CD4-positive, alpha-beta T cell treated with Interleukin-4 for 1 hour (primary cell): ENCODE results near the gene LRRC41.
"Not testable (repeated sequence)": the region's sequence is repeated elsewhere in the genome, so short reads cannot be mapped to it uniquely, and the experiment has no call there.

Experiments used
- DNase-seq, 2 donors: peaks; one replicate each; pipeline ENCODE4 v3.0.0-alpha.2; 2020 to 2022

Gene LRRC41

DNA sequence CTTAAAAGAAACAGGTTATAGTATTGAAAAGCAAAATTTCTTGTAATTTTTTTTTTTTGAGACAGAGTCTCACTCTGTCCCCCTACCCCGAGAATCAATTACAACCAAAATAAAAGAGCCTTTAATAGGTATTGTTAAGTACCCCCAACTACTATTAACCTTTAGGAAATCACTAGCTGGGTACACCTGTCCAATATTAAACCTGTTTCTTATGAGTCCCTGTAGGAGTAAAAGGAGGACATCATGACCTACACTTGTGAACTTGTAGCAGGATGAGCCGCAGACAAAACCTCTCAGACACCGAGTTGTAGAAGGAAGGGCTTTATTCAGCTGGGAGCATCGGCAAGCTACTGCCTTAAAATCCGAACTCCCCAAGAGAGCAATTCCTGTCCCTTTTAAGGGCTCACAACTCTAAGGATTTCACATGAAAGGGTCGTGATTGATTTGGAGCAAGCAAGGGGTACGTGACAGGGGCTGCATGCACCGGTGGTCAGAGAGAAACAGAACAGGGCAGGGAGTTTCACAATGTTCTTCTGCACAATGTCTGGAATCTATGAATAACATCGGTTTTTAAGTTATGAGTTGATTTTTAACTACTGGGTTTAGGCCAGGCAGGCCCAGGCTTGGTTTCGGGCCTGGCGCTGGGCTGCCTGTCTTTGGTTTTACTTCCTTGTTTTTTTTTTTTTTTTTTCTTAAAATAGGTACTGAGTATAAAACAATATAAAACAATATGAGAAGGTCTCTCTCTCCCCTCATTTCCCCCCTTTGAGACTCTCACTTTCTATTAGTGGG, 22.1 kb upstream of the LRRC41 start:
- DNase-seq, result not testable (repeated sequence)

DNA sequence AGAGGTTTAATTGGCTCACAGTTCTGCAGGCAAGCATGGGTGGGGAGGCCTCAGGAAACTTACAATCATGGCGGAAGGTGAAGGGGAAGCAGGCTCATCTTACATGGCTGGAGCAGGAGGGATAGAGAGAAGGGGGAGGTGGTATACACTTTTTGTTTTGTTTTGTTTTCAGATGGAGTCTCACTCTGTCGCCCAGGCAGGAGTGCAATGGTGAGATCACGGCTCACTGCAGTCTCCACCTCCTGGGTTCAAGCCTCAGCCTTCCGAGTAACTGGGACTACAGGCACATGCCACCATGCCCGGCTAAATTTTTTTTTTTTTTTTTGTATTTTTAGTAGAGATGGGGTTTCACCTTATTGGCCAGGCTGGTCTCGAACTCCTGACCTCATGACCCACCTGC, 18.8 kb upstream of the LRRC41 start:
- DNase-seq, result not testable (repeated sequence)

DNA sequence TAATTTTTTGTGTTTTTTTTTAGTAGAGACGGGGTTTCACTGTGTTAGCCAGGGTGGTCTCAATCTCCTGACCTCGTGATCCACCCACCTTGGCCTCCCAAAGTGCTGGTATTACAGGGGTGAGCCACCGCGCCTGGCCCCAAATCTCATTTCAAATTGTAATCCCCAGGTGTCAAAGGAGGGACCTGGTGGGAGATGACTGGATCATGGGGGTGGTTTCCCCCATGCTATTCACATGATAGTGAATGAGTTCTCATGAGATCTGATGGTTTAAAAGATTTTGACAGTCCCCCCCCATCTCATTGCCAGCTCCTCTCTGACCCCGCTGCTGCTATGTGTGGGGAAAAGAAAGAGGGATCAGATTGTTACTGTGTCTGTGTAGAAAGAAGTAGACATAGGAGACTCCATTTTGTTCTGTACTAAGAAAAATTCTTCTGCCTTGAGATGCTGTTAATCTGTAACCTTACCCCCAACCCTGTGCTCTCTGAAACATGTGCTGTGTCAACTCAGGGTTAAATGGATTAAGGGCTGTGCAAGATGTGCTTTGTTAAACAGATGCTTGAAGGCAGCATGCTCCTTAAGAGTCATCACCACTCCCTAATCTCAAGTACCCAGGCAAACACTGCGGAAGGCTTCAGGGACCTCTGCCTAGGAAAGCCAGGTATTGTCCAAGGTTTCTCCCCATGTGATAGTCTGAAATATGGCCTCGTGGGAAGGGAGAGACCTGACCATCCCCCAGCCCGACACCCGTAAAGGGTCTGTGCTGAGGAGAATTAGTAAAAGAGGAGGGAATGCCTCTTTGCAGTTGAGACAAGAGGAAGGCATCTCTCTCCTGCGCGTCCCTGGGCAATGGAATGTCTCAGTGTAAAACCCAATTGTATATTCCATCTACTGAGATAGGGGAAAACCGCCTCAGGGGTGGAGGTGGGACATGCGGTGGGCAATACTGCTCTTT, 16.8 kb upstream of the LRRC41 start:
- DNase-seq, result not testable (repeated sequence)

DNA sequence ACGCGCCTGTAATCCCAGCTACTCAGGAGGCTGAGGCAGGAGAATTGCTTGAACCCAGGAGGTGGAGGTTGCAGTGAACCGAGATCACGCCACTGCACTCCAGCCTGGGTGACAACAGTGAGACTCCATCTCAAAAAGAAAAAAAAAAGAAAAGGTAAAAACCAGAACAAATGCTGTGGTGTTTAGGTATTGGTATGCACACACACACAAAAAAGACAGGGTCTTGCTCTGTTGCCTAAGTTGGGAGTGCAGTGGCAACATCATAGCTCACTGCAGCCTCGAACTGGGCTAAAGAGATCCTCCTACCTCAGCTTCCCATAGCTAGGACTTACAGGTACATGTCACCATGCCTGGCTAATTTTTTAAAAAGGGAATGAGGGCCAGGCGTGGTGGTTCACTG, 15.9 kb upstream of the LRRC41 start:
- DNase-seq, result not testable (repeated sequence)

DNA sequence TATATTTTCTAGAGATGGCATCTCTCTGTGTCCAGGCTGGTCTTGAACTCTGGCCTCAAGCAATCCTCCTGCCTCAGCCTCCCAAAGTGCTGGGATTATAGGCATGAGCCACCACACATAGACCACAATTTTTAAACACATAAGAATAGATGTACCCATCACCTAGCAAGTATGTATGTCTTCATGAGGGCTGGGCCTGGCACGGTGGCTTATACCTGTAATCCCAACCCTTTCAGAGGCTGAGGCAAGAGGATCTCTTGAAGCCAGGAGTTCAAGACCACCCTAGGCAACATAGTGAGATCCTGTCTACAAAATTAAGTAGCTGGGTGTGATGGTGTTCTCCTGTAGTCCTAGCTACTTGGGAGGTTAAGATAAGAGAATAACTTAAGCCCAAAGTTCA, 13.9 kb upstream of the LRRC41 start:
- DNase-seq, result no peak

DNA sequence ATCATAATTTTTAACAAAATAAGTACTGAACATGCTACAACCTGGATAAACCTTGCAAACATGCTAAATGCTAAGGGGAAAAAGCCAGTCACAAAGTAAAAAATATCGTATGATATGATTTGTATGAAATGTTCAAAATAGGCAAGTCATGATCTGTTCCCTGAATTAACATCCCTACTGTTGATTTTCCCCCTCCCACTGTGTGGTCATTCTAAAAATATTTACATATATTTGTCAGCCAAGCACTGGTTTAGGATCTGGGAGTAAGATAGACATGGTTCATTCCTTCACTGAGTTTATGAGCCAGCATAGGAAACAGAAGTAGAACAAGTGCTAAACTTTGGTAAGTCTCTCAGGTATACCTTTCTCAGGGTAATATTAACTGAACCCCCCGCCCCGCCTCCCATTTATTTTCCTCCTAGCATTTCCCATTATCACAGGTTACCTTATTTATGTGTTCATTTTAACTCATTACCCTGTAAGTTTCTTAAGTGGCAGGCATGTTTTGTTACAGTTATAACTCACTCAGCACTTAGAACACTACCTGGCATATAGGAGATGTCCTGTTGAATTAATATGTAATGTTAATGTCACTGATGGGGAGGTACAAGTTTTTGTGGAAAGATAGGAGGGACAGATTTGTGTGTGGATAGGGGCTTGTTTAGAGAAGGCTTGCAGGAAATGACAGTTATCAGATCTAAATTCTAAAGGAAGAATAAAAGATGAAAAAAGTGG, 12.4 kb upstream of the LRRC41 start:
- no peak for DNase-seq

DNA sequence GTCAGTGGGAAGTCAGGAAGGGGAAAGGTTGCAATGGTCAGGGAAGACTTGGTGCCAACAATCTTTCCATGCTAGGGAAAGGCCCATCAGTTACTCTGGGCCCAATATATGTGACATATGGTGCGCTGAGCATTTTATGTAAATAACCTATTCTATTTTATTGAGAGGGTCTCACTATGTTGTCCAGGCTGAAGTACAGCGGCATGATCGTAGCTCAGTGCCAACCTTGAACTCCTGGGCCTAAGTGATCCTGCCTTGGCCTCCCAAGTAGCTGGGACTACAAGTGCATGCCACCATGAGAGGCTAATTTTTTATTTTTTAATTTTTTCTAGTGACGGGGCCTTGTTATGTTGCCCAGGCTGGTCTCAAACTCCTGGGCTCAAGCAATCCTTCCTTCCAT, 6.9 kb upstream of the LRRC41 start:
- no peak for DNase-seq

DNA sequence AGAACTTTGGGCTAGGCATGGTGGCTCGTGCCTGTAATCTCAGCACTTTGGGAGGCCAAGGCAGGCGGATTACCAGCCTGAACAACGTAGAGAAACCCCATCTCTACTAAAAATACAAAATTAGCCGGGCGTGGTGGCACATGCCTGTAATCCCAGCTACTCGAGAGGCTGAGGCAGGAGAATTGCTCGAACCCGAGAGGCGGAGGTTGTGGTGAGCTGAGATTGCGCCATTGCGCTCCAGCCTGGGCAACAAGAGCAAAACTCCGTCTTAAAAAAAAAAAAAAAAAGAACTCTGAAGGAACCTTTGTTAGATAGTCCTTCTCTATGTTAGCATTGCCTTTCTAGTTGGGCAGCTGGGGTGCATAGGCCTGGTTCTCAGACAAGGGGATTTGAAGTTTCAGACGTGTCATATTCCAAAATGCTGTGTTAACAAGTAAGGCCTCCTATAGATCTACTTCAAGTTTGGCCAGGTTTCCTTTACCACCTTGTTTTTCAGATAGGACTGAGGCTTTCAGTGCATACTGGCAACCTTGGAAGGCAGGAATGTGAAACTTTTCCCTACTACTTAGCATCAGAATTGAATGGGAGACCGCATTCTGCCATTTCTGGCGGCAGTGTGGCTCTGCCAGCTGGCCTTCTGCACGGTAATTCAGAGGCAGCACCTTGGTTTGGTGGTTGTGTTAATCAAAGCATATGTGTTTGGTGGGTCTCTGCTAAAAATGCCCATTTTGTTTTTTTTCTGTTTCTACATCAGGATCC, 6.2 kb upstream of the LRRC41 start:
- DNase-seq, result no peak

DNA sequence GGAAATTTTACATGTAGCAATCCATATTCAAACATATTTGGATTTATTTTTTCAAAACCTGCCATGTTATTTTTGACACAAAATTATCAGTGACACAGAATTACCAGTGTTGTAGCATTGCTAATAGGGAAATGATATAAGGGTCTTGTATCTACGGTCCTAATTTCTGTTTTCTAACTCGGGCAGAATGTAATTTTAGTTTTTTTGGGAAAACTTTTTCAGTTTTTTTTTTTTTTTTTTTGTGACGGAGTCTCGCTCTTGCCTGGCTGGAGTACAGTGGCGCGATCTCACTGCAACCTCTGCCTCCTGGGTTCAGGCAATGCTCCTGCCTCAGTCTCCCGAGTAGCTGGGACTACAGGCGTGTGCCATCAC, 2.7 kb upstream of the LRRC41 start:
- no peak for DNase-seq

DNA sequence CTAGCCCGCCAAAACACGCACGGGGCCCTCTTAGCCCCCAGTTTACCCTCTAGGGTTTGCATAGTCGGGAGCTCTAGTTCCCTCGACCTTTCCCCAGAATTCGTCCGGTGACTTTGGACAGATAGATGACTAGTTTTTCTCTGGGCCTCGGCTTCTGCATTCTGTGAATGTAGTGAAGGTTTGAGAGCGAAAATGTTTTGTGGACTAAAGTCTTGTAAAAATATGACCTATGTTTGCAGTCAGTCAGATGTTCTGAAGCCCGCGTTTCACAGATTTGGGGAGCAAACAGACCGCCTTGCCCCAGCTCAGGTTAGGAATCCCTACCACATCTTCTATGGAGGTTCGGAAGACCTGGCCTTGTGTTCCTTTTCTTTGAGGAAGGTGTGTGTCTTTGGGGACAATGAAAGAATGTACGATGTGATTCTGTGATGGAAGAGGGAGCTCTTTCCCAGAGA, 483 bp upstream of the LRRC41 start:
- no peak for DNase-seq

DNA sequence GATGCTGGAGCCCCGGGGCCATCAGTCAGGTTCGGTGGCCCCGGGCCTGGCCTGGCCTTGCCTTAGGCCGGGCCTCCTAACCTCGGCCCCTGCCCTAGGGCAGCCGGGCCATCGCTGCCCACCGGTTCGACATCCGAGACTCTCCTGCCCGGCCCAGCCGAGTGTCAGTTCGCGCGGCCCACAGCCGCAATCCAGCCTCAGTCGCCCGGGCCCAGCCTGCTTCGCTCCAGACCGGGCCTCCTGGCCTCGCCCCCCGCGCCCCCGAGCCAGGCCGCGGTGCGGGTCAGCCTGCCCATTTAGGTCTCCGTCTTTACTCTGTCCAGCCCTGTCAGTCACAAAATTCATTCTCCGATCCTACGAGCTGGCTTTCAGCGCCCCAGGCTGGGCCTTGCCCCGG, 777 bp downstream of the LRRC41 start:
- DNase-seq, result peak; percentile 13 to 39

DNA sequence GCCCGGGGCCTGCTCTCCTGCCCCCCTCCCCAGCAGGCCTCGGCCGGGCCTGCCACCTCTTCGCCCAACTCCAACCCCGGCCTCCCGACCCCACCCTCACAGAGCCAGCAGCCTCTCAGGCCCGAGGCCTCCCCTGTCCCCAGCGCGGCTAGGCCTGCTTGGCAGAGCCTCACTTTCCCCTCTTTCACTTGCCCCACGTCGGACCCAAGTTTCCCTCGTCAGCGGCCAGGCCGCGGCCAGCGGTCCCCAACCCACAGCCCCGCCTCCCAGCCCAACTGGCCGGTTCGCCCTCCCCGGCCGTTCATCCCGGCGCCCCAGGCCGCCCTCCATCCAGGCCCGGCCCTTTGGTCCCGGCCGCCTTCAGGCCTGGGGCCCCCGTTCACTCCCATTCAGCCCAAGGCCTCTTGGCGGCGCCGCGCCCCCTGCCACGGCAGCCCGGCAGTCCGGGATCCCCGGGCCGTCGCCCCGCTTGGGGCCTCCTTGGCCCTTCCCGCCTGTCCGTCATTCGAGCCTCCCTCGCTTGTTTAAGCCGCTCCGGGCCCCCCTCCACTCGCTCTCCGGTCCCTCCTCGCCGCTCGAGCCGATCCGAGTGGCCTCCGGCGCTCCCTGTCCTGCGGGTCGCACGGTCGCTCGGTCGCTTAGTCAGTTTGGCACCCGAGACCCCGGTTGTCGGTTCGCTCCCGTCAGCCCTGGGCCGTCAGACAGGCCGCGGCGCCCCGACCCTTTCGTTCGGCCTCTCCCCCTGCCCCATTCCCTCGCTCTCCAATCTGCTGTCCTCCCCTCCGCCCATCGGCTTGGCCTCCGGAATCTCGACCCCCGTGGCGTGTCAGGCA, 1.4 kb downstream of the LRRC41 start:
- peak; percentile 49 for DNase-seq

DNA sequence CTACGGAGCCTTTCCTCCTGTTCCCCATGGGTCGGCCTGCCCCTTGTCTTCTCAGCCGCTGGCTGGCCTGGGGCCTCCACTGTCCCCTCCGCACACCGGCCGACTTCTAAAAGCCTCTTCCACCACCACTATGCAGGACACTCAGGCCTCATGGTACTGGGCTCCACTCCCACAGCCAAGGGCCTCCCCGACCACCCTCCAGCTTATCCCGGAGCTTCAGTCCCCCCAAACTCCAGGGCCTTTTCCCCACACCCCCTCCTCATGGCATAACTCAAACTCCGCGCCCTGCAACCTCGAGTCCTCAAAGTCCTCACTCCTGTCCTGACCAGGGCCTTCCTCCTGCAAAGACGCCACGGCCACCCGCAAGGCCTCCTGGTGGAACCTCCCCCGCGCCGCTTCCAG, 2.0 kb downstream of the LRRC41 start:
- DNase-seq, result no peak

DNA sequence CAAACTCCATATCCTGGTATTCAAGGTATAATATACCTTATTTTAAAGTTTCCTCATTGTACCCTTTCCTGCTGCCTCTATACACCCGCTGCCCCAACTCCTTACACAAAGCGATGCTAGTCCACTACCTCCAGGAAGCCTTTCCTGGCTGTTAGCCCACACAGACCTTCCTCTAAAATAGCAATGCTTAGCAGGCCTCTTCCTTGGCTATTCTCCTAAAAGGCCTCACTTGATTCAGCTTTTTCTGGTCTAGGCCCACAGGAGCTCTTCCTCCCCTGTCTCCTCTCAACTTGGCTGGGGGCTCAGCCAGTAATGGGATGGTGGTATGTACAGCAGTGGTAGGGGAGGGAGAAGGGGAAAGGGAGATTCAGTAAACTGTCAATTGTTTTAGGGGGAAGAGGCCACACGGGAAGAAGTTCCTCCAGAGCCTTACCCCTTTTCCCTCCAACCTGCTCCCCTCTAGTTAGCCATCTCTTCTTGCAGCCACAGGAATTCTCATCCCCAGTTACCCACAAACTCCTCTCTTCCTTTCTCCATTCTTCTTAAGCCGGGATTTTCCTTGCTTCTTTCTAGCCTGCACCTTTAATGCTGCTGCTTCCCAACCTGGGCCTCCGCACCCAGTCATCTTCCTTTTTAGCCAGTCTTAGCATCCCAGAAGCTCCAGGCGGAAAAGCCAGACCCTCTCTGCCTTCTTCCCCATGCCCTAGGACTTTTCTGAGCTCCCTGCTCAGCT, 2.6 kb downstream of the LRRC41 start:
- no peak for DNase-seq

DNA sequence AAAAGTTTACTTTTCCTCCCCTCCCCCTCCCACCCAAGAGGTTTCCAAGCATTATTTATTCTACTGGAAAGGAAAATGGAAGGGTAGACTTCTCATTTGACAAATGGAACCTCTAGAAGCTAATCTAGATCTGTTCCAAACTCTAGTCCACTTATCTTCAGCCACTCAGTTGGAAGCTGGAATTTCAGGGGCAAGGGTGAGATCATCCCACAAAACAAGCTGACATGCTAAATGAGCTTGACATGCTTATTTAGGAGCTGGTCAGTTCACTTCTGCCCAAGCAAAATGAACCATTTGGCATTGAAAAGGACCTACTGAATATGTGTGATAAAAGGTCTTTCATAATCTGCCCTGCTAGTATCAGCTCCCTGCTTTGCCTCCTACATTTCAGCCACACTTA, 5.0 kb downstream of the LRRC41 start:
- no peak for DNase-seq

DNA sequence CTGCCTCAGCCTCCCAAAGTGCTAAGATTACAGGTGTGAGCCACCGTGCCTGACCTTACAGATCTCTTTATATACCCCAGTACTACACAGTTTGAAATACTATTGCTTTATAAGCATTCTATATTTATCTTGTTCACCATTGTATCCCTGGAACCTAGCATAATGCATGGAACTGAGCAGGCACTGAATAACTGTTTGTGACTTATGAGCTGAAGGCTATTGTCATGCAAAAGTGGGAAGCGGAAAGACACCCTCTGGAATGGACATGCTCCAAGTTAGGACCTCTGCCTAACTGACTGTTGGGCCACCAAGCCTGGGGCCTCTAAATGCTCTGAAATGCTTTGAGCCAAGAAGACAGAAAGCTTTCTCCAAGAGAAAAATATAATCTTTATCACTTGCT, 8.1 kb downstream of the LRRC41 start:
- DNase-seq, result no peak

DNA sequence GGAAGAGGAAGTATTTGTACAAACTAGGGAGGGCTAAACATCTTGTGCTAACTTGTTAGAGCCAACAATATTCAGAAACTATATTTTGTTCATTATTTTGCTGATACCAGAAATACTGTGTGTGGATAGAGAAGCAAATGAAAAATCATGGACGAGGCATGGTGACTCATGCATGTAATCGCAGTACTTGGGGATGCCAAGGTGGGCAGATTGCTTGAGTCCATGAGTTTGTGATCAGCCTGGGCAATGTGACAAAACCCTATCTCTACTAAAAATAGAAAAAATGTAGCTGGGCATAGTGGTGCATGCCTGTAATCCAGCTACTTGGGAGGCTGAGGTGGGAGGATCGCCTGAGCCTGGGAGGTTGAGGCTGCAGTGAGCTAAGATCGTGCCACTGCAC, 13.4 kb downstream of the LRRC41 start:
- no peak for DNase-seq

DNA sequence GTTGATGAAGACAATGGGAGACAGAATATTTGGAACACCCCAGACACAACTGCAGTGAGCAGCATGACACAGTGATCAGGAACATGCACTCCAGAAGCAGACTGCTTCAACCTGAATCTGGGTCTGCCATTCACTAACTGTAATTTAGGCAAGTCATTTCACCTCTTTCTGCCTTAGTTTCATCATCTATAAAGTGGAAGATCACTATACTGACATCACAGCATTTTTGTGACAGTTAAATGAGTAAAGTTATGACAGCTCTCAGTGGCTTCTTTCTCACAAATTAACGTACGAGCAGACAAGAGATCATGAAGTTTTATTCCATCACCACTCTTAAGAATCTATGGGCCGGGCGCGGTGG, 14.3 kb downstream of the LRRC41 start:
- no peak for DNase-seq

DNA sequence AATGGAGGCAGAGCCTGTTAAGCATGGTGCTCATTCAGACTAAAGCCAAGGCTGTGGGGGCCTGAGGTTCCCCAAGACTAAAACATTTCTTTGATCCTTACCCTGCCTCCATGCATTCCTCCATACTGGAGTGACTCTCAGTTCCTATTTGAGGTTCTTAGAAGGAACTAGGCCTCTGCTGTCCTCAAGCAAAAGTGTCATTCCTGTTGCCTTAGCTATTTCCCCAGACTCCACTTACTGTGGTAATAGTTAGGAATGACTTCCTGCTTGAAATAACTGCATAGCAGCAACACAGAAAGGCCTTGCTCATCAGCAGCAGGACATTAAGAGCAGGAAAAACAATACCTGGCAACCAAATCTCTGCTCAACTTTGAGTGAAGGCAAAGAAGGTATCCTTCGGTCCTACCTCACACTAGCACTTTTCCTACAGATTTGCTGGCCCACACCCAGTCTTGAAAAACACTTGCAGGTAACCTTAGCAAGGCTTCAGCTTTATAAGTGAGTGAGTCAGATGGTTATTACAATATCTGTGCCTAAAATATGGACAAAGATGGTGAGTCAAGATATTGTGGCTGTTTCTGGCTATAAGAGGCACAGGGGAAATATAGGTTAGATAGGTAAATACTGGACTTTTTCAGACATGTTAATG, 14.8 kb downstream of the LRRC41 start:
- DNase-seq, result no peak

DNA sequence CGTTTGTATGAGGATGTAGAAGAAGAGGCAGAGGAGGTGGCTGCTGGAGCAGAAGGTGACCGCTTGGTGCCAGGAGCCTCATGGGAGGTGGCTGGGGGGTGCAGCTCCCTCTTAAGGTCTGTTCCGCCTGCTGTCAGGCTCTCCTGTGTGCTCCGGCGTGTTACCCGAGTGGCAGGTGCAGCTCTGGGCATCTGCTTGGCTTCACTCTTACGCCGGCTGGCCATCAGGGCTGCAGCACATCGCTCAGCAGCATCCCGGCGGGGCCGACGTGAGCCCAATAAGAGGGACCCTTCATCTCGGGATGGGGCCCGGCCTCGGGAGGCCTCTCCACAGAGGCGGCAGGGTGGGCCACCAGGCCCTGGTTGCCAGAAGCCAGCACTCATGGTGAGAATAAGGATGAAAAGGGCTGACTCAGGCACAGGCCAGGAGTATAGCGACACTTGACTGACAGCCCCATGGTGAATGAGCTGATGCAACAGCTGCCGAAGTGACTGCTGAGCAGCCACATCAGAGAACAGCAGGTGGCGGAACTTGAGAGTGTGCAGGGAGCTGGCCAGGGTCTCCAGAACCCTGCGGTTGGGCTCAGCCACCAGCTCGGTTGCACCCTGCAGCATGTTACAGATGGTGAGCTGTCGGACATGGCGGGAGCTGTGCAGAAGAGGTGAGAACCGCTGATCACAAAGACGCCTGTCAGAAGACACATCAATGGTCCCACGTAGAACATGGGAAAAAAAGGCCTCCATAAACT, 17.5 kb downstream of the LRRC41 start:
- DNase-seq, result peak in 1 of 2 donors; percentile 7
